Measurements from ENCODE around the gene MARK2.

Gene MARK2

GRCh38 chr11:63904743-63905142, 65.8 kb downstream of the MARK2 start:
- H3K36me3 ChIP-seq, result peaks cover 9% of the 10 kb centered on the region
- DNase-seq, result no peak
- TF ChIP-seq CTCF (IDR thresholded peaks at IDR 0.05; ENCODE audit: low read depth, low read length), result no peak
- peaks cover 11% of the 10 kb centered on the region for H3K4me1 ChIP-seq
- H3K9me3 ChIP-seq, result no peaks in the 10 kb centered on the region
- no peaks in the 10 kb centered on the region for H3K27me3 ChIP-seq
- H3K4me3 ChIP-seq (ENCODE audit: low read depth, low read length), result no peak overlapping the region

- no peaks in the 10 kb centered on the region for H3K27me3 ChIP-seq
- no peaks in the 10 kb centered on the region for H3K9me3 ChIP-seq
- no peak for TF ChIP-seq CTCF (IDR thresholded peaks at IDR 0.05; ENCODE audit: low read depth, low read length)
- peaks cover 15% of the 10 kb centered on the region for H3K4me1 ChIP-seq
- peaks cover 9% of the 10 kb centered on the region for H3K36me3 ChIP-seq
- DNase-seq, result no peak
- H3K4me3 ChIP-seq (ENCODE audit: low read depth, low read length), result no peak overlapping the region
Measured at GRCh38 chr11:63905179-63905578, 66.3 kb downstream of the MARK2 start.

GRCh38 chr11:63906087-63906486, 67.2 kb downstream of the MARK2 start:
- Histone ChIP-seq H3K36me3 (peaks cover 4% of the 10 kb centered on the region), H3K27me3 (no peaks in the 10 kb centered on the region), H3K4me1 (peaks cover 19% of the 10 kb centered on the region), H3K9me3 (no peaks in the 10 kb centered on the region), H3K4me3 (ENCODE audit: low read depth, low read length) (no peak overlapping the region)
- no peak for DNase-seq
- TF ChIP-seq CTCF (IDR thresholded peaks at IDR 0.05; ENCODE audit: low read depth, low read length), result no peak

- TF ChIP-seq CTCF (IDR thresholded peaks at IDR 0.05; ENCODE audit: low read depth, low read length), result no peak
- H3K4me3 ChIP-seq (ENCODE audit: low read depth, low read length), result no peak overlapping the region
- no peaks in the 10 kb centered on the region for H3K27me3 ChIP-seq
- no peaks in the 10 kb centered on the region for H3K9me3 ChIP-seq
- peaks cover 4% of the 10 kb centered on the region for H3K36me3 ChIP-seq
- H3K4me1 ChIP-seq, result peaks cover 19% of the 10 kb centered on the region
- DNase-seq, result peak; percentile 25
Measured at GRCh38 chr11:63906585-63906984, 67.7 kb downstream of the MARK2 start.

GRCh38 chr11:63907063-63907462, 68.2 kb downstream of the MARK2 start:
- no peak; the same call in 1 of the 2 replicates for TF ChIP-seq CTCF (IDR thresholded peaks at IDR 0.05; ENCODE audit: low read depth, low read length)
- H3K9me3 ChIP-seq, result no peaks in the 10 kb centered on the region
- peaks cover 4% of the 10 kb centered on the region; the same call in 1 of the 2 replicates for H3K36me3 ChIP-seq
- H3K4me3 ChIP-seq (ENCODE audit: low read depth, low read length), result no peak overlapping the region
- H3K27me3 ChIP-seq, result no peaks in the 10 kb centered on the region
- no peak for DNase-seq
- peaks cover 19% of the 10 kb centered on the region for H3K4me1 ChIP-seq

GRCh38 chr11:63907808-63908530, 69.1 kb downstream of the MARK2 start:
- H3K4me3 ChIP-seq (ENCODE audit: low read depth, low read length), result no peak overlapping the region
- no peaks in the 10 kb centered on the region for H3K9me3 ChIP-seq
- no peaks in the 10 kb centered on the region; the same call in 1 of the 2 replicates for H3K36me3 ChIP-seq
- H3K27me3 ChIP-seq, result no peaks in the 10 kb centered on the region
- TF ChIP-seq CTCF (IDR thresholded peaks at IDR 0.05; ENCODE audit: low read depth, low read length), result peak; percentile 17; the same call in 1 of the 2 replicates
- peak; percentile 25 for DNase-seq
- peaks cover 19% of the 10 kb centered on the region for H3K4me1 ChIP-seq

All from BE2C (cell line).